Measurements from ENCODE around the gene ITGAD.

- TF ChIP-seq MAX (IDR thresholded peaks at IDR 0.05), result no peak
- no peak for TF ChIP-seq EZH2 (IDR thresholded peaks at IDR 0.05; ENCODE audit: low read depth, low read length, severe bottlenecking)
- no peak for TF ChIP-seq CTCF (IDR thresholded peaks at IDR 0.05; ENCODE audit: control extremely low read depth in 1 of 3, insufficient read depth in 1 of 3, low read depth in 1 of 3, low read length in 3 of 3)
- no peak for TF ChIP-seq POLR2A (IDR thresholded peaks at IDR 0.05; ENCODE audit: control extremely low read depth in 1 of 2, low read depth in 2 of 2, low read length in 2 of 2)
- no peak for TF ChIP-seq EP300 (IDR thresholded peaks at IDR 0.05; ENCODE audit: borderline replicate concordance in 1 of 2, low read depth in 2 of 2, low read length in 2 of 2)
- TF ChIP-seq BCL11A (IDR thresholded peaks at IDR 0.05; ENCODE audit: low read depth in 2 of 2, low read length in 2 of 2), result no peak
- no peak for TF ChIP-seq RBBP5 (IDR thresholded peaks at IDR 0.05; ENCODE audit: borderline replicate concordance, low read depth, low read length)
- TF ChIP-seq TAF1 (IDR thresholded peaks at IDR 0.05; ENCODE audit: low read depth, low read length), result no peak
- TF ChIP-seq ZNF274 (IDR thresholded peaks at IDR 0.05; ENCODE audit: borderline replicate concordance, extremely low read depth, low read length), result no peak
- no peak for TF ChIP-seq YY1 (IDR thresholded peaks at IDR 0.05; ENCODE audit: low read depth, low read length)
Observed at GRCh38 chr16:31452631-31453106, 59.5 kb downstream of the ITGAD start.

All from H1 (cell line).